Mesendoderm (in vitro differentiated cells): ENCODE results near the gene MDC1. TPM values are rescaled to one million over a fixed set of nuclear protein-coding genes. Genes with fewer than 3 reads are reported as not detected.
A peak's percentile ranks its signal among the peaks of the same experiment; 100 is the strongest.
"Not testable (repeated sequence)": the region's sequence is repeated elsewhere in the genome, so short reads cannot be mapped to it uniquely, and the experiment has no call there.

Source experiments
- DNase-seq: peaks from one replicate; pipeline ENCODE4 v3.0.0; 2013
- H2AK5ac ChIP-seq: 2 replicates; pipeline ENCODE4 v1.6.1; 2013; ENCODE audit warnings: low read length, inconsistent platforms
- H2BK120ac ChIP-seq: 2 replicates; pipeline ENCODE4 v1.6.1; 2013; ENCODE audit warnings: low read depth, mild to moderate bottlenecking, low read length, moderate library complexity, mixed read lengths
- H2BK15ac ChIP-seq: replicated peaks from 2 replicates; pipeline ENCODE4 v1.6.1; 2013; ENCODE audit warnings: low read depth, mild to moderate bottlenecking, moderate library complexity
- H2BK5ac ChIP-seq: 2 replicates; pipeline ENCODE4 v1.6.1; 2013; ENCODE audit warnings: low read length, inconsistent platforms
- H3K18ac ChIP-seq: 2 replicates; pipeline ENCODE4 v1.6.1; 2013; ENCODE audit warnings: mild to moderate bottlenecking, low read length, mixed read lengths
- H3K23ac ChIP-seq: one replicate; pipeline ENCODE4 v1.6.1; 2013; ENCODE audit warnings: low read length
- H3K27ac ChIP-seq: 2 replicates; pipeline ENCODE4 v1.5.1; 2013; ENCODE audit warnings: low read depth, mild to moderate bottlenecking, inconsistent platforms, low read length, moderate library complexity
- H3K27me3 ChIP-seq: 2 replicates; pipeline ENCODE4 v1.6.1; 2013; ENCODE audit warnings: low read length, control low read depth, mild to moderate bottlenecking, inconsistent platforms; ENCODE audit not compliant: insufficient read depth, poor library complexity
- H3K36me3 ChIP-seq: 2 replicates; pipeline ENCODE4 v1.6.1; 2013; ENCODE audit warnings: low read length, inconsistent platforms; ENCODE audit not compliant: control insufficient read depth, insufficient read depth
- H3K4ac ChIP-seq: one replicate; pipeline ENCODE4 v1.6.1; 2013; ENCODE audit warnings: low read depth, mild to moderate bottlenecking, low read length, moderate library complexity
- H3K4me1 ChIP-seq: 2 replicates; pipeline ENCODE4 v1.6.1; 2013; ENCODE audit warnings: low read depth, low read length, inconsistent platforms; ENCODE audit not compliant: control insufficient read depth
- H3K4me2 ChIP-seq: 2 replicates; pipeline ENCODE4 v1.6.1; 2013; ENCODE audit warnings: low read length
- H3K4me3 ChIP-seq: 2 replicates; pipeline ENCODE4 v1.5.1; 2013; ENCODE audit warnings: mild to moderate bottlenecking, low read length
- H3K56ac ChIP-seq: one replicate; pipeline ENCODE4 v1.6.1; 2013; ENCODE audit warnings: low read length
- H3K79me1 ChIP-seq: 2 replicates; pipeline ENCODE4 v1.6.1; 2013; ENCODE audit warnings: low read length, inconsistent platforms
- H3K79me2 ChIP-seq: 2 replicates; pipeline ENCODE4 v1.6.1; 2013; ENCODE audit warnings: mild to moderate bottlenecking, low read length; ENCODE audit not compliant: control insufficient read depth, insufficient read depth
- H3K9ac ChIP-seq: 2 replicates; pipeline ENCODE4 v1.6.1; 2013; ENCODE audit warnings: low read length, inconsistent platforms
- H4K5ac ChIP-seq: one replicate; pipeline ENCODE4 v1.6.1; 2013; ENCODE audit warnings: low read length
- H4K8ac ChIP-seq: one replicate; pipeline ENCODE4 v1.6.1; 2013; ENCODE audit warnings: low read depth, mild to moderate bottlenecking, control low read depth, low read length, moderate library complexity
- WGBS: extraction: QIAGEN DNeasy Blood & Tissue Kit; methylation state at CpG from one replicate; pipeline ENCODE4 v1.1.7; 2013; ENCODE audit warnings: low lambda C conversion rate, missing lambda C conversion rate; ENCODE audit not compliant: insufficient coverage; ENCODE audit errors: extremely low coverage; 5-methylcytosine and 5-hydroxymethylcytosine counted together
- polyA plus RNA-seq, 2 experiments: library from polyadenylated mRNA; stranded (reverse); fragments of 200-250 nt; gene quantifications; one replicate each; pipeline ENCODE4 v1.2.3, GENCODE V29; 2013

Gene MDC1
- 30.4 TPM for polyA plus RNA-seq (2013, experiment 1 of 2)
- polyA plus RNA-seq (2013, experiment 2 of 2), result 29.4 TPM

GRCh38 chr6:30717129-30717844, at the start of gene MDC1:
Gene MDC1, minus strand, starts transcription at chr6:30717281. Its CDS starts 2,106 bp downstream, at chr6:30715175.
- peak within 1 kb of the TSS; percentile 67 for H3K4me2 ChIP-seq
- H2BK120ac ChIP-seq, result no peak within 1 kb of the TSS
- peaks cover 4% of the 10 kb centered on the region for H3K79me1 ChIP-seq
- no peak within 1 kb of the TSS for H4K8ac ChIP-seq
- H3K27ac ChIP-seq, result peak within 1 kb of the TSS; percentile 75
- H3K79me2 ChIP-seq, result peaks cover 23% of the 10 kb centered on the region
- peaks cover 2% of the 10 kb centered on the region for H3K4me1 ChIP-seq
- H3K27me3 ChIP-seq, result no peaks in the 10 kb centered on the region
- no peak within 1 kb of the TSS for H2BK15ac ChIP-seq
- H3K56ac ChIP-seq, result peak within 1 kb of the TSS; percentile 89
- peak within 1 kb of the TSS; percentile 92 for H2AK5ac ChIP-seq
- H3K4me3 ChIP-seq, result peak within 1 kb of the TSS; percentile 65
- H3K23ac ChIP-seq, result peak within 1 kb of the TSS; percentile 32
- WGBS, result no CpG with 5 or more reads among the region's 48 CpGs
- H2BK5ac ChIP-seq, result peak within 1 kb of the TSS; percentile 27
- peak within 1 kb of the TSS; percentile 78 for H3K9ac ChIP-seq
- H3K4ac ChIP-seq, result peak within 1 kb of the TSS; percentile 72
- H4K5ac ChIP-seq, result no peak within 1 kb of the TSS
- H3K36me3 ChIP-seq, result peaks cover 9% of the 10 kb centered on the region
- peak within 1 kb of the TSS; percentile 72 for H3K18ac ChIP-seq
- DNase-seq, result peak; percentile 100

- Histone ChIP-seq H2BK5ac (peak overlapping the region; percentile 99), H3K79me1 (no peaks in the 10 kb centered on the region), H4K5ac (no peak overlapping the region), H3K4ac (peak overlapping the region; percentile 78), H3K27ac (peak overlapping the region; percentile 65), H3K23ac (peak overlapping the region; percentile 98), H3K18ac (peak overlapping the region; percentile 60), H3K79me2 (no peaks in the 10 kb centered on the region), H3K36me3 (no peaks in the 10 kb centered on the region), H3K56ac (peak overlapping the region; percentile 89), H3K4me2 (no peak overlapping the region), H3K4me1 (peaks cover 24% of the 10 kb centered on the region), H3K27me3 (no peaks in the 10 kb centered on the region), H2BK15ac (peak overlapping the region; percentile 15), H4K8ac (no peak overlapping the region), H3K4me3 (no peak overlapping the region), H3K9ac (peak overlapping the region; percentile 31), H2BK120ac (peak overlapping the region; percentile 62), H2AK5ac (peak overlapping the region; percentile 100)
- 100% methylated on average over 2 of the region's 6 CpGs for WGBS
- DNase-seq, result no peak
Observed at GRCh38 chr6:30766461-30767157, 49.5 kb upstream of the MDC1 start.

- Histone ChIP-seq H2BK120ac (peak overlapping the region; percentile 78), H2BK5ac (peak overlapping the region; percentile 99), H3K27ac (peak overlapping the region; percentile 65), H3K4me1 (peaks cover 27% of the 10 kb centered on the region), H3K56ac (peak overlapping the region; percentile 89)
- not testable (repeated sequence) for H3K27me3 ChIP-seq, H3K36me3 ChIP-seq, H3K4ac ChIP-seq, H2BK15ac ChIP-seq, H2AK5ac ChIP-seq, H3K79me1 ChIP-seq, H3K18ac ChIP-seq, H3K9ac ChIP-seq, H3K79me2 ChIP-seq, H4K5ac ChIP-seq, H3K4me2 ChIP-seq, H3K4me3 ChIP-seq, H3K23ac ChIP-seq, H4K8ac ChIP-seq
- no CpG with 5 or more reads among the region's 1 CpG for WGBS
- peak; percentile 95 for DNase-seq
Observed at GRCh38 chr6:30765495-30765894, 48.4 kb upstream of the MDC1 start.

- not testable (repeated sequence) for H2BK15ac ChIP-seq, H3K4me3 ChIP-seq, H3K79me1 ChIP-seq, H3K4ac ChIP-seq, H2BK120ac ChIP-seq, H3K79me2 ChIP-seq, H2BK5ac ChIP-seq, H3K36me3 ChIP-seq, H3K23ac ChIP-seq, H4K8ac ChIP-seq, H3K56ac ChIP-seq, H3K4me2 ChIP-seq, H3K27me3 ChIP-seq, H3K9ac ChIP-seq, H3K18ac ChIP-seq, H4K5ac ChIP-seq, H2AK5ac ChIP-seq
- Histone ChIP-seq H3K4me1 (peaks cover 25% of the 10 kb centered on the region), H3K27ac (peak overlapping the region; percentile 71)
- DNase-seq, result peak; percentile 90
- no CpG with 5 or more reads among the region's 13 CpGs for WGBS
Observed at GRCh38 chr6:30764490-30765043, 47.5 kb upstream of the MDC1 start.

- no peaks in the 10 kb centered on the region for H3K79me2 ChIP-seq
- peak overlapping the region; percentile 34 for H3K23ac ChIP-seq
- peak overlapping the region; percentile 89 for H3K56ac ChIP-seq
- no peaks in the 10 kb centered on the region for H3K27me3 ChIP-seq
- peak overlapping the region; percentile 14 for H2BK15ac ChIP-seq
- peak overlapping the region; percentile 97 for H4K8ac ChIP-seq
- peak overlapping the region; percentile 100 for H3K4ac ChIP-seq
- WGBS, result no CpG with 5 or more reads among the region's 8 CpGs
- DNase-seq, result peak; percentile 97
- H3K27ac ChIP-seq, result peak overlapping the region; percentile 86
- peak overlapping the region; percentile 89 for H4K5ac ChIP-seq
- peak overlapping the region; percentile 94 for H2BK5ac ChIP-seq
- H3K18ac ChIP-seq, result peak overlapping the region; percentile 72
- peak overlapping the region; percentile 5 for H3K4me2 ChIP-seq
- no peaks in the 10 kb centered on the region for H3K36me3 ChIP-seq
- H3K4me3 ChIP-seq, result no peak overlapping the region
- no peaks in the 10 kb centered on the region for H3K79me1 ChIP-seq
- H3K4me1 ChIP-seq, result peaks cover 19% of the 10 kb centered on the region
- peak overlapping the region; percentile 68 for H3K9ac ChIP-seq
- peak overlapping the region; percentile 68 for H2AK5ac ChIP-seq
- H2BK120ac ChIP-seq, result peak overlapping the region; percentile 74
Observed at GRCh38 chr6:30763618-30764489, 46.8 kb upstream of the MDC1 start.
